ENCODE measurements around the gene PLCB3.

Gene PLCB3

GRCh38 chr11:64219755-64220154 is 31.6 kb upstream of the PLCB3 start:
- in situ Hi-C loops (cut with HindIII; ENCODE audit: low pct_ligation_motif_present, low pct_unique_long_range_greater_than_20kb, low sequenced_read_pairs) = no loop called here
- DNase-seq = no peak

- in situ Hi-C loops (cut with HindIII; ENCODE audit: low pct_ligation_motif_present, low pct_unique_long_range_greater_than_20kb, low sequenced_read_pairs) = no loop called here
- no peak for DNase-seq
Measured at GRCh38 chr11:64220271-64220670, 31.1 kb upstream of the PLCB3 start.

DNA sequence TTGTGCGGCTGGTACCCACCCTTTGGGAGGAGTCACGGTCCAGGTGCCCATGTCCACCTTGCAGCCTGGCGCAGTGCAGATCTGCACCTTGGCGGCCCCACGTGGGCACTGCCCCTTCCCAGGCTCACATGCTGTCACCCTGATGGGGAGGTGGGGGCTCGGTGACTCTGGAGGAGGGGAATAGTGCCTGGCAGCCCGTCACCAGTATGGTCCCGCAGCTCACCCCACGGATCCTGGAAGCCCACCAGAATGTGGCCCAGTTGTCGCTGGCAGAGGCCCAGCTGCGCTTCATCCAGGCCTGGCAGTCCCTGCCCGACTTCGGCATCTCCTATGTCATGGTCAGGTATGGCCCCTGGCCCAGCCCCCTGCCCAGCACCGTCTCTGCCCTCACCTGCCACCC is 30.5 kb upstream of the PLCB3 start:
- in situ Hi-C loops (cut with HindIII; ENCODE audit: low pct_ligation_motif_present, low pct_unique_long_range_greater_than_20kb, low sequenced_read_pairs) = no loop called here

DNA sequence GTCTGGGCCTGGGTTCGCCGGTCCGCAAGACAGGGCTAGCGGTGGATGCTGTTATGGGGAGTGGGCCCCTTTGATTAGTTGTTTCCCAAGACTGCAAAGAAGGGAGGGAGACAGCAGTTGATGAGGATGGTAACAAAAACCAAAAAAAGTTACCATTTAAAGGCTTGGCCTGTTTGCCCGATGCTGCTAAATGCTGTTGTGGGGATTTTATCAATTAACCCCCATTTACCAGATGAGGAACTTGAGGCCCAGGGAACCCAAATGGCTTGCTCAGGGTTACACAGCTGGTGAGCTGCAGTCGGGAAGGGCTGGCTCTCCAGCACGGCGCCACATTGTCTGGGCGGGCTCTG is 28.7 kb upstream of the PLCB3 start:
- in situ Hi-C loops (cut with HindIII; ENCODE audit: low pct_ligation_motif_present, low pct_unique_long_range_greater_than_20kb, low sequenced_read_pairs) = no loop called here
- DNase-seq = no peak

More for the DNA sequence above, 30.5 kb upstream of the PLCB3 start:
- no peak for DNase-seq

DNA sequence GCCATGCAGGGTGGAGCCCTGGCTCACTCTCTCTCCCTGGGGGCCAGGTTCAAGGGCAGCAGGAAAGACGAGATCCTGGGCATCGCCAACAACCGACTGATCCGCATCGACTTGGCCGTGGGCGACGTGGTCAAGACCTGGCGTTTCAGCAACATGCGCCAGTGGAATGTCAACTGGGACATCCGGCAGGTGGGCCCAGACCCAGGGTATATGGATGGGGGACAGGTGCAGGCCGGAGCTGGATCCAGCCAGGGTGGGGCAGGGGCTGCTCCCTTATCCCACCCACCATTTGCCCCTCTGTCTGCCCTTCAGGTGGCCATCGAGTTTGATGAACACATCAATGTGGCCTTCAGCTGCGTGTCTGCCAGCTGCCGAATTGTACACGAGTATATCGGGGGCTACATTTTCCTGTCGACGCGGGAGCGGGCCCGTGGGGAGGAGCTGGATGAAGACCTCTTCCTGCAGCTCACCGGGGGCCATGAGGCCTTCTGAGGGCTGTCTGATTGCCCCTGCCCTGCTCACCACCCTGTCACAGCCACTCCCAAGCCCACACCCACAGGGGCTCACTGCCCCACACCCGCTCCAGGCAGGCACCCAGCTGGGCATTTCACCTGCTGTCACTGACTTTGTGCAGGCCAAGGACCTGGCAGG is 28.2 kb upstream of the PLCB3 start:
- no peak for DNase-seq
- in situ Hi-C loops (cut with HindIII; ENCODE audit: low pct_ligation_motif_present, low pct_unique_long_range_greater_than_20kb, low sequenced_read_pairs) = no loop called here

DNA sequence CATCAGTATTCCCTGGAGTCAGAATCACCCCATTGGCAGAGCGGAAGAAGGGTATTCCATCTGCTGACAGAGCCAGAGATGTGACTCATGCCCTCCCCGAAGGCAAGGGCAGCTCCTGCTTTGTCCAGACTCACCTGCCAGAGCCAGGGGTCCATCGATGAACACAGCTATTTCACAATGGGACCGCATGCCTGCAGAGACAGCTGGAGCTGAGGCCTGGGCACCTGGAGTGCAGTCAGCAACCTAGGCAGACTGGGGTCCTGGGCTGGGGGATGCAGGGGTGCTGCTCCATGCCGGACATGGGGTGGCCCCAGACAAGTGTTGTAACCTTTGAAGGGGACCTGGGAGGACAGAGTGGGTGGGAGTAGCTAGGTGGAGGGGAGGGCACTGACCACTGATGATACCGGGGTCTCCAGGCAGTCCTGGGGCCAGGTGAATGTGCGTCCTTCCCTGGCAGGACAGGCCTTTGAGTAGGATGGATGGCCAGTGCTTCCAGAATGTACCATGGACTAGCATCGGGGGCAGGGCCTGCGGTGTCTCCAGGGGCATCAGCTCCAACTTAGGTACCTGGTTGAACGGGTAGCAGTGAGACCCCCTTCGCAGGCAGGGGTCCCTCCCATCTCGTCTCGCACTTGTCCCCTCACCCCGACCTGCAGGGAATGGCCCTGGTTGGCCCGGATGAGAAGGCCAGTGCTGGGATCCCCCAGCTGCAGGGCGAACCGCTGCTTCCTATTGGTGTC is 27.0 kb upstream of the PLCB3 start:
- in situ Hi-C loops (cut with HindIII; ENCODE audit: low pct_ligation_motif_present, low pct_unique_long_range_greater_than_20kb, low sequenced_read_pairs) = no loop called here
- DNase-seq = no peak

DNA sequence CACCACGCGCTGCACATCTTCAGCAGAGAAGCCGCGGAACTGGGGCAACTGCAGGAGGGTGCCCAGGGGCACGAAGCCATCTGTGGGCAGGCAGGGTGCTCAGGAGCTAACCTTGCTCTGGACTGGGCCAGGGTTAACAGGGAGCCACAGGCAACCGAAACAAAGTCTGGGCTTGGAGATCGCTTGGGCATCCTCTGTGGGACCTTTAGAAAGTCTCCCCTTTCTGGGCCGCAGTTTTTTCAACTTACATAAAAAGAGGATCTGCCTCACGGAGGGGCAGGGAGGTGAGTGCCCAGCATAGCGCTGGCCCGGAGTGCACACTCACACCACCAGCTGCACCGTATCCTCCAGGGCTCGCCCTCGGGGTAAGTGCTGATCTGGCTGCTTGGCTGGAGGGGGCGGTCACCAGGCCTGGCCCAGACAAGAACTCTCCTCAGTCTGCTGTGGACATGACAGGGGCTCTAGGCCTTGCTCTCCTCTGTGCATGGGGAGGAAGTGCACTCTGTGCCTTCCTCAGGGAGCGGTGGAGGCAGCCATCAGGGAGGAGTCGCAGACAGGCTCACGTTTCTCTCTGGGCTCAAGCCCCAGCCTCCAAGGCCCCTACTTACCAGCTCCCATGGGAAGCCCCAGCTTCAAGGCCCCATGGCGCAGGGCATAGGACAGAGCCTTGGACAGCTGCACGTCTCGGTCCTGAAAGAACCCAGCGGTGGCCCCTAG is 26.3 kb upstream of the PLCB3 start:
- no peak for DNase-seq
- in situ Hi-C loops (cut with HindIII; ENCODE audit: low pct_ligation_motif_present, low pct_unique_long_range_greater_than_20kb, low sequenced_read_pairs) = no loop called here

DNA sequence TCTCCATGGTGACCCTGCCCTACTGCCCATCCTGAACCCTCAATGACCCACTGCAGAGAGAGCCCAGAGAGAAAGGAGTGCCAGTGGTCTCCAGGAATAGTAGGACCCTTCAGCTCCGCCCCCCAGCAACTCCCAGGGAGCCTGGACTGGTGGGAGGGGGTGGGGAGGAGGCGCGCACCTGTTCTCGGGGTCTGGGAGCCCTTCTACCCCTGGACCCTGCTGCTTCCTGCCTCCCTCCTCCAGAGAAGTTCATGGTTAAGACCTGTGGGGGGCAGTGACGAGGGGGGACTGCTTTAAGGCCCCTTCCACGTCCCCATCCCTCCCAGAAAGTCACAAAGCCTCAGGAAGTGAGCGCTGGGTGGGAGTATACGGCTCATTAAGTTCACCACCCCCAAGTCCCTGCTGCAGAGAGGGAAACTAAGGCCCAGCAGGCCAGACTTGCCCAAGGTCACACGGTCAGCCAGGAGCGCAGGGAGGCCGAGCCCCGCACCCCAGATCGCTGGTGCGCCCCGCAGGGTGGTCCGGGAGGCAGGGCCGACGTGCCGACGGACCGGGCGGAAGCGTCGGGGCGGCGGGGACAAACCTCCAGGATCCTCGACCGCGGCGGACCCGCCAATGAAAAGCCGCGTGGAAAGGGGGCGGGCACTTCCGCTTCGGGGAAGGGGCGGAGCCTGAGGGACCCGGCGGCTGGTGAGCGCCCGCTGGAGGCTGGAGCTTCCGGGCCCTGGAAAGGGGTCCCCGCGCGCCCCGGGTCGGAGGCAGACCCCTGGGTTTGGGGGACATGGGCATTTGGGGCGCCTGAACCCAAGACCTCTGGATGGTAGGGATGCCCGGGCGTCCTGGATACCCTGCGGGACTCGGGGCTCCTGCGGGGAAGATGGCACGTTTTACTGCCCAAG is 25.5 kb upstream of the PLCB3 start, which contains the start of the genes NUDT22 and TRPT1:
Gene NUDT22, plus strand, starts transcription at position 667 of the 899 bp plus-strand sequence. CDS start 379 bp downstream, outside the sequence.
Gene TRPT1, minus strand, starts transcription at position 579 of the 899 bp plus-strand sequence. Its CDS starts 326 bp downstream, at position 253.
- in situ Hi-C loops (cut with HindIII; ENCODE audit: low pct_ligation_motif_present, low pct_unique_long_range_greater_than_20kb, low sequenced_read_pairs) = no loop called here

GRCh38 chr11:64226507-64227051 is 24.8 kb upstream of the PLCB3 start:
- peak; percentile 22 for DNase-seq
- in situ Hi-C loops (cut with HindIII; ENCODE audit: low pct_ligation_motif_present, low pct_unique_long_range_greater_than_20kb, low sequenced_read_pairs) = no loop called here

More for the DNA sequence above, 25.5 kb upstream of the PLCB3 start, which contains the start of the genes NUDT22 and TRPT1:
- peak; percentile 85 for DNase-seq

DNA sequence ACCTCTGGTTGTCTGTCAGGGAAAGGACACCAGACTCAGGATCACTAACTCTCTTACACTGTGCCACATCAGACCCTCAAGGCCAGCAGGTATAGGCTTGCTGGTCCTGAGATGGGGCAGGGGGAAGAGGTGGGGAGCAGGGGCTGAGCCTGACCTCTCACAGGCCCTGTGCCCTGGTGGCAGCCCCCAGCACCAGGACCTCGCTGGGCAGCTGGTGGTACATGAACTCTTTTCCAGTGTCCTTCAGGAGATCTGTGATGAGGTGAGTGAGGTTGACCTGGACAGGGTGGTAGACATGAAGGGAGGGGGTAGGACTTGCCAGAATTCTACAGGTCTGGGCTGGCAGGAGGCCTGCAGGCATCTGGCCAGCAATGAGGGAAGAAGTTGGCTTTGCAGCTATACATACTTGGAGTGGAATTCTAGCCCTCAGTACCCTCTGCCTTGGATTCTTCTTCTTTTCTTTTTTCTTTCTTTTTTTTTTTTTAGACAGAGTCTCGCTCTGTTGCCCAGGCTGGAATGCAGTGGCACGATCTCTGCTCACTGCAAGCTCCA is 23.8 kb upstream of the PLCB3 start:
- in situ Hi-C loops (cut with HindIII; ENCODE audit: low pct_ligation_motif_present, low pct_unique_long_range_greater_than_20kb, low sequenced_read_pairs) = no loop called here
- DNase-seq = no peak

DNA sequence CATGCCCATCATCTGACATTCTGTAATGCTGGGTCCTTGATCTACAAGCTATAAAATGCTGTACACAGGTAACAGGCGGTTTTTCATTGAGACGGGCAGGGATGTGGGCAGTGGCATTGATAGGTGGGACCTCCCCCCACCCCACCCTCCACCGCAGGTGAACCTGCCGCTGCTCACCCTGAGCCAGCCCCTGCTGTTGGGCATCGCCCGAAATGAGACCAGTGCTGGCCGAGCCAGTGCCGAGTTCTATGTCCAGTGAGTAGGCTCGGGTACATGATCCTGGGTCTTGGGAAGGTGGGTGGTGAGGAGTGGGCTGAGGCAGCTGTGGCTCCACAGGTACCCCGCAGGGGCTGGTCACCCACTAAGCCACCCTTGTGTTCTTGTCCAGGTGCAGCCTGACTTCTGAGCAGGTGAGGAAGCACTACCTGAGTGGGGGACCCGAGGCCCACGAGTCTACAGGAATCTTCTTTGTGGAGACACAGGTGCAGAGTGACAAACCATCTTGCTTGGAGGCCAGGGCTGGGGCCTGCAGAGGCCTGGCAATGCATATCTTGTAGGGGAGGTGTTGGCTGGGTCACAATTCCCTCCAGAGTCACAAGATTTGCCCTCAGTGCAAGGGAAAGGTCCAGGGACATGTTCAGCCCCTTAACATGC is 22.1 kb upstream of the PLCB3 start:
- in situ Hi-C loops (cut with HindIII; ENCODE audit: low pct_ligation_motif_present, low pct_unique_long_range_greater_than_20kb, low sequenced_read_pairs) = no loop called here
- DNase-seq = no peak

DNA sequence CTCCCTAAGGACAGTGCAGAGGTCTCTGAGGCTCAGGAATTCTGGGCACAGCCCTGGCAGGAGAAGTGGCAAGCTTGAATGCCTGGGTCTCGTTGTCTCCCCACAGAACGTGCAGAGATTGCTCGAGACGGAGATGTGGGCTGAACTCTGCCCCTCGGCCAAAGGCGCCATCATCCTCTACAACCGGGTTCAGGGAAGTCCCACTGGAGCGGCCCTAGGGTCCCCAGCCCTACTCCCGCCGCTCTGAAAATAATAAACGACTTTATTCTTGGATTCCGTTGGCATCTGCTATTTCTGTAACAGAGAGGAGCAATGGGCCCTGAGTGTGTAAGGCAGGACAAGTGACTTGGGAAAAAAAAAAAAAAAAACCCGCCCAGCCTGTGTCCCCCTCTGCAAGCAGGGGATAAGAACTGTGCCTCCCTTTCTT is 21.6 kb upstream of the PLCB3 start:
- DNase-seq = no peak
- in situ Hi-C loops (cut with HindIII; ENCODE audit: low pct_ligation_motif_present, low pct_unique_long_range_greater_than_20kb, low sequenced_read_pairs) = no loop called here

DNA sequence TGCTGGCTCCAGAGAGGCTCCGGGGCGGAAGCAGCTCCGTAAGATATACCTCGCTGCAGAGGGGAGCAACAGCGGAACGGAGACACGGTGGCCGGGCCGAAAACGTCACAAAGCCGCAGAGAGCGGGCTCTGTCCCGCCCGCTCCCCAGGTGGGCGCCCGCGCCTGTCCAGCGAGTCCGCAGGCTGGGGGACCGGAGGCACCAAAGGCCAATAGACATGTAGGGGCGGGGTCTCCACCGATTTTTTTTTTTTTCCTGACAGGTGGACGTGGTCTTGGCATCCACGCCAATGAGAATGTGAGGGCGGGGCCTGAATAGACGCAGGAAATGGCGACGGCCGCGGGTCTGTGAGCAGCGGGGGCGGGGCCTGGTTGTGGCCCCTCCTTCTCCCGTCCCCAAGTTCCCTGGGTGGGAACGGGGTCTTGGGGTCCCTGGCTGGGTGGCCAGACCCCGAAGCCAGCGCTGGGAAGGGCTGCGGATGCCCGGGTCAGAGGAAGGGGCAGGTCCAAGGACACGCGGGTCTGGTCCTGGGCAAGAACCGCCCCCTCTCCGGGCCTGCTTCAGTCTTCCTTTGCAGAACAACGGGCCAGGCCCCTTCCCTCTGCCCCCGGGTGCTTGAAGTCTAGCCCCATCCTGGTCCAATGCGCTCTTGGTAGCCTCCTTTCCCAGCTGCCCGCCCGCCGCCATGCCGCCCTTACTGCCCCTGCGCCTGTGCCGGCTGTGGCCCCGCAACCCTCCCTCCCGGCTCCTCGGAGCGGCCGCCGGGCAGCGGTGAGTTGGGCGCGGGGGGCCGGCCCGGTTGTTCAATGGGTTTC is 21.0 kb upstream of the PLCB3 start, which contains the start of gene DNAJC4:
Gene DNAJC4, plus strand, starts transcription at position 378 of the 814 bp plus-strand sequence. Its CDS starts 307 bp downstream, at position 685.
- peak; percentile 92 for DNase-seq
- in situ Hi-C loops (cut with HindIII; ENCODE audit: low pct_ligation_motif_present, low pct_unique_long_range_greater_than_20kb, low sequenced_read_pairs) = no loop called here

DNA sequence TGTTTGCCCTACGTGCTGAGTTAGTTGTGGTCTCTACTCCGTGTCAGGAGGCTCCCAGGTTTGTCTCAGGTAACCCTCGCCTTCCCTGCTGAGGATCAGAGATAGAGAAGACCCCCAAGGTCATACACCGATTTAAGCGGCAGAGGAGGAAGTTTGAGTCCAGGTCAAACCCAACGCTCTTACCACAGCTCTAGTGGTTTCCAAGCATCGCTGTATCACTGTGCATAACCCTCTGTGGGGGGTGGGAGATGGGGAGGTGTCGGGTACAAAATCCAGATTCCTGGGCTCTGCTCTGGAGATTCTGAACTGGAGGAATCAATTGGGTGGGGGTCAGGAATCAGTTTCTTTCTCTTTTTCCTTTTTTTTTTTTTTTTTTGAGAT is 20.4 kb upstream of the PLCB3 start:
- no peak for DNase-seq
- in situ Hi-C loops (cut with HindIII; ENCODE audit: low pct_ligation_motif_present, low pct_unique_long_range_greater_than_20kb, low sequenced_read_pairs) = no loop called here

DNA sequence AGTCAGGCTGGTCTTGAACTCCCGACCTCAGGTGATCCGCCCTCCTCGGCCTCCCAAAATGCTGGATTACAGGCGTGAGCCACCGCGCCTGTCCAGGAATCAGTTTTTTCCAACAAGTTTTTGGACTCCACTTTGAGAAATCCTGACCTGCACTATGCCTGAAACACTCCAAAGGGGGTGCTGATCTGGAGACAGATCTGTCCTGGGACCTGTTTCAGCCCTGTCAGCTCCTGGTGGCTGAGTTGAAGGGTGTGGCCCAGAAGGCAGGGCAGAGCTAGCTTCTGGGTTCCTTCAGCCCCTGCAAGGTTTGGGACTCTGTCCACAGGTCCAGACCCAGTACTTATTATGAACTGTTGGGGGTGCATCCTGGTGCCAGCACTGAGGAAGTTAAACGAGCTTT is 19.8 kb upstream of the PLCB3 start:
- in situ Hi-C loops (cut with HindIII; ENCODE audit: low pct_ligation_motif_present, low pct_unique_long_range_greater_than_20kb, low sequenced_read_pairs) = no loop called here
- DNase-seq = no peak

GRCh38 chr11:64232182-64232966 is 19.0 kb upstream of the PLCB3 start:
- DNase-seq = no peak
- in situ Hi-C loops (cut with HindIII; ENCODE audit: low pct_ligation_motif_present, low pct_unique_long_range_greater_than_20kb, low sequenced_read_pairs) = no loop called here

Measured in ACHN (cell line).